Fibroblast of pulmonary artery (primary cell): ENCODE data around the gene ITCH.
"Not testable (repeated sequence)": the region's sequence is repeated elsewhere in the genome, so short reads cannot be mapped to it uniquely, and the experiment has no call there.

Experiments used
- DNase-seq: peaks from one replicate; pipeline ENCODE4 v3.0.0-alpha.2; 2010; ENCODE audit warnings: low read depth
- H3K4me3 ChIP-seq: replicated peaks from 2 replicates; pipeline ENCODE4 v1.5.1; 2011; ENCODE audit warnings: low read depth, mild to moderate bottlenecking, control low read depth, low read length, moderate library complexity
- TF ChIP-seq, protein P1 (sequence below): IDR thresholded peaks from 2 replicates; pipeline ENCODE4 v1.5.1; 2011; ENCODE audit warnings: mild to moderate bottlenecking, control low read depth, low read length, inconsistent platforms; ENCODE audit errors: missing control alignments

ITCH gene

GRCh38 chr20:34410336-34410735 lies 47.3 kb downstream of the ITCH start:
- TF ChIP-seq, protein P1, sequence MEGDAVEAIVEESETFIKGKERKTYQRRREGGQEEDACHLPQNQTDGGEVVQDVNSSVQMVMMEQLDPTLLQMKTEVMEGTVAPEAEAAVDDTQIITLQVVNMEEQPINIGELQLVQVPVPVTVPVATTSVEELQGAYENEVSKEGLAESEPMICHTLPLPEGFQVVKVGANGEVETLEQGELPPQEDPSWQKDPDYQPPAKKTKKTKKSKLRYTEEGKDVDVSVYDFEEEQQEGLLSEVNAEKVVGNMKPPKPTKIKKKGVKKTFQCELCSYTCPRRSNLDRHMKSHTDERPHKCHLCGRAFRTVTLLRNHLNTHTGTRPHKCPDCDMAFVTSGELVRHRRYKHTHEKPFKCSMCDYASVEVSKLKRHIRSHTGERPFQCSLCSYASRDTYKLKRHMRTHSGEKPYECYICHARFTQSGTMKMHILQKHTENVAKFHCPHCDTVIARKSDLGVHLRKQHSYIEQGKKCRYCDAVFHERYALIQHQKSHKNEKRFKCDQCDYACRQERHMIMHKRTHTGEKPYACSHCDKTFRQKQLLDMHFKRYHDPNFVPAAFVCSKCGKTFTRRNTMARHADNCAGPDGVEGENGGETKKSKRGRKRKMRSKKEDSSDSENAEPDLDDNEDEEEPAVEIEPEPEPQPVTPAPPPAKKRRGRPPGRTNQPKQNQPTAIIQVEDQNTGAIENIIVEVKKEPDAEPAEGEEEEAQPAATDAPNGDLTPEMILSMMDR: no peak
- H3K4me3 ChIP-seq: no peak overlapping the region
- no peak for DNase-seq

DNA sequence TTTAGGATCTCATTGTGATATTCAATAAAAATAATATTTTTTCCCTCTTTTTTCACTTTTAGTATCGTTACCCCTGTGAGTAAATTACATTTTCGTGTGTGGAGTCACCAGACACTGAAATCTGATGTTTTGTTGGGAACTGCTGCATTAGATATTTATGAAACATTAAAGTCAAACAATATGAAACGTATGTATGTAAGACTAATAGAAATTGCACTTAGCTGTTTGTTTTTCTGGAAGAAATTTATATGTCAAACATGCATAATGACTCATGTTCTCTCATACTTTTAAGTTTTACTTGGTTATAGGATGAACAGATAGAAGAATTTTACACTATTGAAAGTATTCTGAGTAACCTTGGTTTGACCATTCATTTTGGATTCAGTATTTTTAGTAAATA lies 49.4 kb downstream of the ITCH start:
- H3K4me3 ChIP-seq: no peak overlapping the region
- TF ChIP-seq, protein P1: no peak
- no peak for DNase-seq

- DNase-seq, H3K4me3 ChIP-seq: not testable (repeated sequence)
Observed at GRCh38 chr20:34414525-34414924, 51.5 kb downstream of the ITCH start.

DNA sequence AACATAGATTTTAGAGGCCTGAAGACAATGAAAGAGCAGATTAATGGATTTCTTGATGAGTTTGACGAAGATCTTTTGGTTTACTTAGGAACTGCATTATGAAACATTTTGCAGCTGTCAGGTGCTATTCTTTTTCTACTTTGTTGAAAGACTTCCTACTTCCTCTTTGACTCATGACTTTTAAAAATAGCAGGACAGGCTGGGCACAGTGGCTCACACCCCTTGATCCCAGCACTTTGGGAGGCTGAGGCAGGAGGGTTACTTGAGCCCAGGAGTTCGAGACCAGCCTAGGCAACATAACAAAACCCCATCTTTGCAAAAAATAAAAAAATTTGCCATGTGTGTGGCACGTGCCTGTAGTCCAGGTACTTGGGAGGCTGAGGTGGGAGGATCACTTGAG lies 52.0 kb downstream of the ITCH start:
- H3K4me3 ChIP-seq: no peak overlapping the region
- DNase-seq: peak; percentile 17
- TF ChIP-seq, protein P1: no peak

GRCh38 chr20:34420146-34420545 lies 57.1 kb downstream of the ITCH start:
- H3K4me3 ChIP-seq: no peak overlapping the region
- no peak for DNase-seq
- TF ChIP-seq, protein P1: no peak

DNA sequence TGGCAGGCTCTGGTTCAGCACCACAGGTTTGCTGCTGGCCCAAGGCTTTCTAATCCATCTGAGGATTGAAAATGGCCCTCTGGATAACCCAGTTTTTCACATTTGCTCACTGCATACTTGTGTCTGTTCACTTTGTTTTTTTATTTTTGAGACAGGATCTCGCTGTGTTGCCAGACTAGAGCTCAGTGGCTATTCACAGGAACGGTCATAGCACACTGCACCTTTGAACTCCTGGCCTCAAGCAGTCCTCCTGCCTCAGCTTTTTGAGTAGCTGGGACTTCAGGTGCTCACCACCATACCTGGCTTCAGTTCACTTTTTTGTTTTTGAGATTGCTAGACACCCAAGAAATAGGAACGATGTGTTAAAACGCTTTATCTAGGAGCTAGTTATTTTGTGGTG lies 57.9 kb downstream of the ITCH start:
- no peak for DNase-seq
- TF ChIP-seq, protein P1: no peak
- no peak overlapping the region for H3K4me3 ChIP-seq

- H3K4me3 ChIP-seq: no peak overlapping the region
- TF ChIP-seq, protein P1: no peak
- no peak for DNase-seq
Observed at GRCh38 chr20:34421766-34422466, 58.8 kb downstream of the ITCH start.

- H3K4me3 ChIP-seq: not testable (repeated sequence)
- peak; percentile 6 for DNase-seq
Observed at GRCh38 chr20:34425032-34425690, 62.1 kb downstream of the ITCH start.
